Inferior parietal cortex (tissue), 1 donor: ENCODE data around the gene PRMT2.
"Not testable (repeated sequence)": the region's sequence is repeated elsewhere in the genome, so short reads cannot be mapped to it uniquely, and the experiment has no call there.

Experiments
- DNase-seq: peaks from one replicate; pipeline ENCODE4 v3.0.0-alpha.2; 2016; ENCODE audit errors: extremely low spot score

The PRMT2 gene

DNA sequence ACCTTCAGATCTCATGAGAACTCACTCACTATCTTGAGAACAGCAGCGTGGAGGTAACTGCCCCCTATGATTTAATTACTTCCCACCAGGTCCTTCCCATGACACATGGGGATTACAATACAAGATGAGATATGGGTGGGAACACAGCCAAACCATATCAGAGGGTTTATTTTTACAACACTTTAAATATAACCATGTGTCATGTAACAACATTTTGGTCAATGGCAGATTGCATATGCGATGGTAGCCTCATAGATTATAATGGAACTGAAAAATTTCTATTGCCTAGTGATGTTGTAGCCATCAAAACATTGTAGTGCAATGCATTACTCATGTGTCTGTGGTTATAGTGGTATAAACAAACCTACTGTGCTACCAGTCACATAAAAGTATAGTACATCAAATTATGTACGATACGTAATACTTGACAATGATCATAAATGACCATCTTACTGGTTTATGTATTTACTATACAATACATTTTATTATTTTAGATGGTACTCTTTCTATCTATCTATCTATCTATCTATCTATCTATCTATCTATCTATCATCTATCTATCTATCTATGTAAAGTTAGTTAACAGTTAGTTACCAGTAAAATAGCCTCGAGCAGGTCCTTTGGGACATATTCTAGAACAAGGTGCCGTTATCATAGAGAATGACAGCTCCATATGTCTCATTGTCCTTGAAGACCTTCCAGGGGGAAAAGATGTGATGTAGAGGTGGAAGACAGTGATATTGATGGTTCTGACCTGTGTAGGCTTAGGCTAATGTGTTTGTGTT is 18.0 kb upstream of the PRMT2 start:
- DNase-seq: no peak

DNA sequence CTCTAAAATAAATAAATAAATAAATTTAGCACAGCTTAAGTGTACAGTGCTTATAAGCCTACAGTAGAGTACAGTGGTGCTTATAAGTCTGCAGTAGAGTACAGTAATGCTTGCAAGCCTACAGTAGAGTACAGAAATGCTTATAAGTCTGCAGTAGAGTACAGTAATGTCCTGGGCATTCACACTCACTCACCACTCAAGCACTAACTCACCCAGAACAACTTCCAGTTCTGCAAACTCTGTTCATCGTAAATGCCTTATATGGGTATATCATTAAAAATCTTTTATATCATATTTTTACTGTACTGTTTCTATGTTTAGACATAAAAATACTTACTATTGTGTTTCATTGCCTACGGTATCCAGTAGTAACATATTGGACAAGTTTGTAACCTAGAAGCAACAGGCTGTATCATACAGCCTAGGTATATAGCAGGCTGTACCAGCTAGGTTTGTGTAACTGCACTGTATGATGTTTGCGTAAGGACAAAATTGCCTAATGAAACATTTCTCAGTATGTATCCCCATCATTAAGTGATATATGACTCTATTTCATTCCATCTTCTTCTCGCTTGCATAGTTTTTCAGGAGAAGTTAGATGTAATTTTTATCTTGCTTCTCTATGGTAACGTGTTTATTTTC is 16.6 kb upstream of the PRMT2 start:
- DNase-seq: no peak

DNA sequence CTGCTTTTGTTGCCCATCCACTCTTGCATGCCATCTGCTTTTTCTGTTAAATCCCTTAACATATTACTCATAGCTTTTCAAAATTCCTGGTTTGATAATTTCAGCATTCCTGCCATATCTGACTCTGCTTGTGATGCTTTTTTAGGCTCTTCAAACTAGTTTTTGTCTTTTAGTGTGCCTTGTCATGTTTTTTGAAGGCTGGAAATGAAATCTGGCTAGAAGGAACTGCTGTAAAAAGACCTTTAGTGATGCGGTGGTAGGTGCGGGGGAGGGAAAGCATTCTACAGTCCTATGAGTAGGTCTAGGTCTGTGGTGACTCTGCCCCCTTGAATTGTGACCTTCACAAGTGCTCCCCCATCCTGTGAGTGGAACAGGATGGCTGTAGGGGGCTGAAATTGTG is 15.6 kb upstream of the PRMT2 start:
- no peak for DNase-seq

DNA sequence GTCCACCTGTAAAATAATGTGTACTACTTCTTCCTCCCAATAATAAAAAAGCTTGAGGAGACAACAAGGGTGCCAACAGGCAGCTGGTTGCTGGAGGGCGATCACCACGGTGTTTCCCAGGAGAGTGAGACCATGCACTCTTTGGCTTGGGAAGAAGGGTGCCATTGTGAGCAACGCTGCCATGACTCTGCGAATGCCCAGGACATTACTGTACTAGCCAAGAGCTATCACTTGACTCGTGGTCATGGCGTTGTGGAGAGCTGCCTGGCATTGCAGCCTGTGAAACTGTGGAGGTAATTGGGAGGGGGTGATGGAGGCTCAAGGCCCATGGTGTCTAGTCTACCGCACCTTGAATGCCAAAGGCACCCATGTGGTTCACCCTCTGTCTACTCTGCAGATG is 14.6 kb upstream of the PRMT2 start:
- DNase-seq: no peak

DNA sequence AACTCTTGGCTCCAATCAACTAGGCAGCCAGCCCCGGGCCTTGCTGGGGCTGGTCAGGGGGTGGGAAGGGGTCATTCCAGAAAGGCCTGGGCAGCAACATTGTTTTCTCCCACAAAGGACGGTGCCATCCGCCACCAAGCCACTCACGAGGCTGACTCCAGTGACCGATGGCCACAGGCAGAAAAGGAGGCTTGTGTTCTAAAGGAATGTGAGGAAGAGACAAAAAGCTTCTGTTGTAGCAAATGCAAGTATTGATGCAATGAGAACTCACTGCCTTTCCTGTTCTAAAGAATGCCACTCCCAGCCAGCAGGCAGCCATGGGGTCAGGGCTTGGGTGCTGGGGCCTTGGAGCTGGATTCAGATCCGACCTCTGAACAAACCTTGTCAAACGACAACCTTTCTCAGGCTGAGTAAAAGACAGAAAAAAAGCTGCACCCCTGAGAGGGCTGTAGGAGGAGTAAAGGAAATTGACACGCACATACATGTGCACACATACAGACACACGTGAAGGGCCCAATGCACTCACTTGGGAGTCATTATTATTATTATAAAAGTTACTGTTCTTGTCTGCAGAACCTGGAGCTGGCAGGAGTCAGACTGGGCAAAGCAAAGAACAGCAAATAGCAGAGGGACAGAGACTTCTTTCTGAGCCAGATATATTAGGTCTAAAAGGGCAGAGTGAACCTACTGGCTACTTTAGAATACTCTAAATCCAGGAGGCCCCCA is 13.9 kb upstream of the PRMT2 start:
- peak; percentile 77 for DNase-seq

DNA sequence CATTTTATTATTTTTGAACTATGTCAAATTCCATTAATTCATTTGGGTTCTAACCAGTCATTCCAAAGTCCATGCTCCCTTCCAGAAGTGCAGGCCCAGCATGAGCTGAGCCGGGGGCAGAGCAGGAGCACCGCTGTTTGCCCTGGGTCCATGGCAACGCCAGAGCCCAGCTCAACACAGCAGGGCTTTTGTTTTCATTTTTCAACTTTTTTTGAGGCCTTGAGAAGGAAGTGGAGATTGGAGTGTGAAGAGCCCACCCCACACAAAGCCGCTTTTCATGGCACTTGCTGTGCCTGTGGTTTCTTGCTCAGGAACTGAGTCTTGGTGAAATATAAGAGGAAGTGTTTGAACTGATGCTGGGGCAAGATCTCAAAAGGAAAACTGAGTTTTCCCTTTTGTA is 13.2 kb upstream of the PRMT2 start:
- peak; percentile 80 for DNase-seq

DNA sequence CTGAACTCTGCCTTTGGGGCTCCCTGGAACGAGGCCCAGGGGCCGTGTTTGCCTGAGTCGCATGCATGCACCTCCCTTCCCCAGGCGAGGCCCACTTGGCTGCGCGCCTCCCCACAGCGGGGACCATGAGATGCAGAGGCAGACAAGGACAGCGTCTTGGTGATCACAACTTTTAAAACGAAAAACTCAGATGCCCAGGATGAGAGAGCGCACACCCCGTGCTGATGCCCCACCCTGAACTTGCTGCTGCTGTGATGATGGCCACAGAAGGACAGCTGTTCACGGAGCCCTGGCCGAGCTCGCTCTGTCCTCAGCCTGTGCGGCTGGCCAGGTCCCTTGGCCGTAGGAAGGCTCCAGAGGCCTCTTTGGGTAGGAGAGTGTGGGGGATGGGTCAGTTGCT is 11.4 kb upstream of the PRMT2 start:
- no peak for DNase-seq

DNA sequence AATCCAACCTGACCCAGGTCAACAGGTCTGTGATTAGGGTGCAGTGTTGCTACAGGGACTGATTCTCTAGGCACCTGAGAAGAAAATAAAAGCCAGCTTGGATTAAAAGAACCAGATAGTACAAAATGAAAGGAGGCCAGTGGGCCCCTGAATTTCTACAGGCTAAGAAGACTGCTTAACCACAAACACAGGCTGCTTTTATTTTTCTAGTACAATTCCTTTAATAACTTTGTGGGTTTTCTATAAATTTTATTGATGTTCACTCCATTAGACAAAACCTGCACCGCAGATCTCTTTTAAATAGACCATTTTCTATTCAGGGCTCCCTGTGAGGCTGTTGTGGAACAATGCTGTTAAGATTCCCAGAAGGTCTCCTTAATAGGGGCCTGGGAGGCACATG is 9.7 kb upstream of the PRMT2 start:
- DNase-seq: no peak

DNA sequence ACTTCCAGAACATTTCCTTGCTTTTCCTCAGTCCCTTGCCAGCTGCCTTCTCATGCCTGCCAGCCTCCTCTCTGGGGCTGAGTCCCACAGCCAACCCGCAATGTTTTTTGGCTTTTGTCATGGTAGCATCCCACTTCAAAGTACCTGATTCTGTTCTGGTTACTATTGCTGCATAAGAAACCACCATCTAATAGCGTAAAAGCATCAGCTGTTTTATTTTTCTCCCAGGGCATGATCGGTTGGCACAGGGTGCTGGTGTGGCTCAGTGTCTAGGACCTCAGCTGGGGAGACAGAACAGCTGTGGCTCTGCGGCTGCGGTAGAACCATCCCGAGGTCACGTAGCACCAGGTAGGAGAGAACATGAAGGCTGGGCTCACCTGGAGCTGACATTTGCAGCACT is 8.9 kb upstream of the PRMT2 start:
- DNase-seq: no peak

DNA sequence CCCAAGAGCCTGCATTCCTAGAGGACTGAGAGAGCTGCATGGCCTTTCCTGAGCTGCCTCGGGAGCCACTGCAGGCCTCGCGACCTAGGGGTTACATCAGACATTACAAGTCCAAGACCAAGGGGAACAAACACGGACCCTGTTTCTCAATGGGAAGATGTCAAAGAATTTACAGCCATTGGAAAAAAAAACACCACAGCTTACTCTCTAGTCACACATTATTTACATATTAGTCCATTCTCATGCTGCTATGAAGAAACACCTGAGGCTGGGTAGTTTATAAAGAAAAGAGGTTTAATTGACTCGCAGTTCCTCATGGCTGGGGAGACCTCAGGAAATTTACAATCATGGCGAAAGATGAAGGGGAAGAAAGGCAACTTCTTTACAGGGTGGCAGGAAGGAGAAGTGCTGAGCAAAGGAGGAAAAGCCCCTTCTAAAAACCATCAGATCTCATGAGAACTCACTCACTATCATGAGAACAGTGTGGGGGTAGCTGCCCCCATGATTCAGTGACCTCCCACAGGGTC is 8.4 kb upstream of the PRMT2 start:
- no peak for DNase-seq

DNA sequence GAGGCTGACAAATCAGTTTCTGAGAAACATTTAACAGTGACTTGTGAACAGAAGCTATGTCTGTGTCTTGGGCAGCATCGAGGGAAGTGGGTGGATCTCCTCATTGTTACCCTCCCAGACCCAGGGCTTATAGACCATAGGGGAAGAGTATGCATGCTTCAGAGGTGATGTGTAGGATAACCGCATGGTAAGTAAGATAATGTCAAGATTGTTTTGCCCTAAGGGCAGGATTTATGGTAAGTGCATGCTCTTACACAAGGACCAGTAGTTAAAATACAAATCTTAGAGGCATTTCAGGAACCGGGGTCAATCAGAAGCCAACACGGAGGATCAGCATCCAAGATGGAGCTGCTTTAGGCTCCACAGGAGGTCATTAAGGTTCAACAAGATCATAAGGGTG is 7.7 kb upstream of the PRMT2 start:
- DNase-seq: no peak

DNA sequence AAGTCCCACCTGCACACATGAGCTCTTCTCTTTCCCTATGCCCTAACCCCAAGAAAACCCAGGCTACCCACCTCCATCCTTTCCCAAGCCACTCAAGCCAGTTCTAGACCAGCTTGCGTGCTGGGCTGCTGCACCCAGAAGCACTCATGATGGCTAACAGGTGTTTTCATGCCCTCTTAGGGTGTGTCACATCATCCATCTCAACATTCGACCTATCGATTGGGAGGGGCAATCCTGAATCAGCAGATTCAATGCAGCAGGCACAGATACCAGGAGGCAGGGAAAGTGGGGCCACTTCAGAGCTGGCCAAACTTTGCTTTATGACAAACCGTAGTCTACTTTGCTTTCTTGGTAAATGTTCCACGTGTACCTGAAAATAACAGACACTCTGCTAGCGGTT is 6.6 kb upstream of the PRMT2 start:
- no peak for DNase-seq

DNA sequence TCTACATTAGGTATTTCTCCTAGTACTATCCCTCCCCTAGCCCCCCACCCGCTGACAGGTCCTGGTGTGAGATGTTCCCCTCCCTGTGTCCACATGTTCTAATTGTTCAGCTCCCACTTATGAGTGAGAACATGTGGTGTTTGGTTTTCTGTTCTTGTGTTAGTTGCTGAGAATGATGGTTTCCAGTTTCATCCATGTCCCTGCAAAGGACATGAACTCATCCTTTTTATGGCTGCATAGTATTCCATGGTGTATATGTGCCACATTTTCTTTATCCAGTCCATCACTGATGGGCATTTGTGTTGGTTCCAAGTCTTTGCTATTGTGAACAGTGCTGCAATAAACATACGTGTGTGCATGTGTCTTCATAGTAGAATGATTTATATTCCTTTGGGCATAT is 4.6 kb upstream of the PRMT2 start:
- not testable (repeated sequence) for DNase-seq

DNA sequence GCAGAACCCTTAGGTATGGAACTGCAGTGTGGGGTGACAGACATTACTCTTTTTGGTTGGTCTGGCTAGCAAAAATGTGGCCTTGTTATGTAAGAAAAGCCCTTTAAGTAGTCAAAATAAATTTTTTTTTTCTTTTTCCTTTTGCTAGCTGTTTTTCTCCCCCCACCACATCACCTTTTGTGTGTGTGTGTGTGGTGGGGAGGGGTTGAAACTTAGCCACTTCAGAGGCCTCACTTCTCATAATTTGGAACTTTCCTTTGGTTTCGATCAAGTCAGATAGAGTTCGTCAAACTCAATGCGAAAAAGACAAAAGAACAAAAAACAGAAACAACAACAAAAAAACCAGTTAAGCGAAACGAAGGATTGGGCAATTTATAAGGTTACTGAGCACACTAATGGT is 1.9 kb upstream of the PRMT2 start:
- DNase-seq: no peak

DNA sequence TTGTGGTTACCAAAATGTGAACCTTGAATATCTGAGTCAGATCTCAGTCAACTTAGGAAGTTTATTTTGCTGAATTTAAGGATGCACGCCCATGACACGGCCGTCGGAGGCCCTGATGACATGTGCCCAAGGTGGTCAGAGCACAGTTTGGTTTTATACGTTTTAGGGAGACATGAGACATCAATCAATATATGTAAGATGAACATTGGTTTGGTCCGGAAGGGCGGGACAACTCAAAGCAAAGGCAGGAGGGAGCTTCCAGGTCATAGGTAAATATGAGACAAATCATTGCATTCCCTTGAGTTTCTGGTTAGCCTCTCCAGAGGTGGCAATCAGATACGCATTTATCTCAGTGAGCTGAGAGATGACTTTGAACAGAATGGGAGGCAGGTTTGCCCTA is 1.0 kb upstream of the PRMT2 start:
- DNase-seq: no peak

DNA sequence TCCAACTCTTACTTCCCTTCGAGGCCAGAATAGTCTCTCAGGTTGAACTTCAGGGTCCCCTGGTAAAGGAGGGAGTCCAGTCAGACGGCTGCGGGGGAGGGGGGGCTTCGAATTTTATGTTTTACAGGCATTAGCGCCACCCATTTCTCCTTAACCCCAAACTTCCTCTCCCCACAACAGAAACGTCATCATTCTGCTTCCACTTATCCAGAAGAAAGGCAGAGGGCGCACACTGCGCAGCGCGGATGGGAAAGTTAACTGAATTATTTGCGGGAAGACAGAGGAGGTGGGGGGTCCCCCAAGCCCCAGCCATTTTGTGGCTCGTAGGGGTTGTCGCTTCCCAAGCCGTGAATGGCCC is 529 bp upstream of the PRMT2 start:
- peak; percentile 83 for DNase-seq

DNA sequence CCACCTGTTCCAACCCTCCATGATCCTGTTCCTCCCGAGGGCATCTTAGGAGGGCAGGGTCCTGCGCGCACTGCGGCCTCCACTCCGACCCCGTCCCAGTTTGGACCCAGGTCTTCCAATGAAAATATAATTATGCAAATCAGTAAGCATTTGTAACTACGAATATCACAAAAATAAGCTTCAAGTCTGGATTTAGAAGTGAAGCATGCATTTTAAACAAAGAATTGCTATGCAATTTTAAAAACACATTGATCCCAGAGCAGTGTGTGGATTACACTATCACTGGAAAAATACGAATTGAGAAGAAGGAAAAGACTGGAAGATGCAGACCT is 673 bp downstream of the PRMT2 start:
- no peak for DNase-seq

DNA sequence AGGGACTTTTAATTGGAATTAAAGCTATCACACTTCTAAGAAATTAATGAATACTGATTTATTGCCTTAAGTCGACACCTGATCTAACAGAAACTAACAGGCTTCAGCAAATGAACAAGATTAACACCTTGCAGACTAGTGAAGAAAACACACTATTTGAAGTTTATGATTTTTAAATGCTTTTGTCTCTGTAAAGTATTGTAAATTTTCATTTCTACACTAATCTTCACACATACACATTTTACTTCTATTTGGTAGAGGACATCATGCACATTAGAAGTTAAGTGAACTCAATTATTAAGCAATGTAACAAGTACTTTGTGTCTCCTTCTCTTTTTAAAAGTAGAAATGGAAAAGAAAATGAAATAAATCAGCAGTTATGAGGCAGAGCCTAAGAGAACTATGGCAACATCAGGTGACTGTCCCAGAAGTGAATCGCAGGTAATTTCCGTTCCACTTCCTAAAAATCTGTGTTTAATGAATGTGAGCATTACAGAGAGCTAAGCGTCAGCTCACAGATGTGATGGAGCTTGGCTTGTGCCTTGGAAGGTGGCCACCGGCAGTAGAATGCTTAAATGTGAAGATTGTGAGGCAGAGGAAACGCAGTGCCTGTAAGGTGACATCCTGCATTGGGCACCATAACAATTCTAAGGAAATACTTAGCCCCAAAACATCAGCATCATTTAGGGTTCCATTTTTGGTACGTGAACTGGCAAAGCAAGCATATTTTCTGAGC is 1.2 kb downstream of the PRMT2 start:
- DNase-seq: no peak

DNA sequence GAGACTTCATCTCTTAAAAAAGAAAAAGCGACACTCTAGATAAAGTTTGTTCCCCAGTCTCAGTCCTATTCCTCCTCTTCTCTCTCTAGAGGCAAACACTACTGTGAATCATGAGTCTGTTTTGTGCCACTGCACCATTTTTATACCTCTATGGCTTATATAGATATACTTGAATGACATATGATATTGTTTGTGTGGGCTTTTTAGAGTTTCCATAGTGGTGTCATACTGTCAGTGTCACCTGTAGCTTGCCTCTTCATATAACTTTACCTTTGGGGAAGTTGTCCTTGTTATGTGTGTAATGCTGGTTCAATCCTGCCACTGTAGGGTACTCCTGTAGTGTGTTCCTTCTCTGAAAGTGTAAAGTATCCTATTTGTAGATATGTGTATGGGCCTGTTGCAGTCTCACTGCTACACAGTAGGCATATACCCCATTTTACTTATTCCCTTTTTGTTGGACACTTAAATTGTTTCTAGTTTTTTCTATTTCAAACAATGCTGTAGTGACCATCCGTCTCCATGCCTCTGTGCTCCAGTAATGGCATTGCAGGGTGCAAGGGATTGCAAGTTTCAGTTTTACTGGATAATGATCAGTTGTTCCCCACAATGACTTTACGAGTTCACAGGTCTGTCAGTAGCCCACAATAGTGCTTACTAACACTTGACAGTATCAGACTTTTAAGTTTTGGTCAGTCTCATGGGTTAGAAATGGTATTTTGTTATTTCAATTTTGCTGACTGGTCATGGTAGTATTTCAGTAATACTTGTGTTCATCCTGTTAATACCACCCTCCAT is 2.7 kb downstream of the PRMT2 start:
- DNase-seq: peak; percentile 32

DNA sequence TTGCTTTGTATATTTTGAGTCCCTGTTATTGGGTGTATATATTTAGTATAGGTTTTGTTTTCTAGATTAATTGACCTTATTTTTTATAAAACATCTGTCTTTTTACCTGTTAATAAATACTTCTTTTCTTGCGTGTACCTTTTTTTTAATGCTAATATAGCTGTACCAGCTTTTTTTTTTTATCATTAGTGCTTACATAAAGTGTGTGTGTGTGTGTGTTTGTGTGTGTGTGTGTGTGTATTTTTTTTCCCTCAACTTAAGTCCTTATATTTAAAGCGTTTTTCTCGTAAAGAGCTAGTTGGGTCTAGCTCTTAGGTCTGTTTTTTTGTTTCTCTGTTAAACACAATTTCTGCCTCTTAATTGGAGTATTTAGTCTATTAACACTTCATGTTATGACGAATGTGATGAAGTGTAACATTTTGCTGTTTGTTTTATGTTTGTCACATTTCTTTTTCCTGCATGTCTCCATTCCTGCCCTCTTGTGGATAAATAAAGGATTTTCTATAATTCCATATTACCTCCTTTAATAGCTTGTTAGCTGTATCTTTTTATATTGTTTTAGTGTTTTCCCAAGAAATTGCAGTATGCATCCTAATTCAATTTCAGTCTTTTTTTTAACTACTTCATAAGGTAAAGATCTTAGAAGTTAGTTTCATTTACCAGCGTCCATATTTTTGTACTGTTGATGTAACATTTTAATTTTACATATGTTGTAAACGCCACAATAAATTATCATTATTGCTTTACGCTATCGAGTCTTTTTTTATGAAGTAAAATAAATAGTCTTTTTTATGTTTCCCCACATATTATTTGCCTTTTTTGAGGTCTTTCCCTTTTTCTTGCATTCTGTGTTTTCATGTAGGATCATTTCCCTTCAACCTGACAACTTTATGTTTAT is 4.3 kb downstream of the PRMT2 start:
- peak; percentile 69 for DNase-seq
